HepG2 (cell line): ENCODE measurements around the gene ARFGAP2. TPM values are rescaled to one million over a fixed set of nuclear protein-coding genes. Genes with fewer than 3 reads are reported as not detected.

Experiments
- ATF5 ChIP-seq: sonication (generic); formaldehyde crosslinking; IDR thresholded peaks from 2 replicates; pipeline ENCODE4 v1.4.0; 2020; ENCODE audit warnings: mild to moderate bottlenecking, low read depth, missing genetic modification reagents
- BATF2 ChIP-seq: sonication (generic); formaldehyde crosslinking; IDR thresholded peaks from 2 replicates; pipeline ENCODE4 v1.8.0; 2022; ENCODE audit warnings: mild to moderate bottlenecking, missing genetic modification reagents, moderate library complexity
- EEA1 ChIP-seq: sonication (generic); formaldehyde crosslinking; IDR thresholded peaks from 2 replicates; pipeline ENCODE4 v1.5.1; 2020; ENCODE audit warnings: mild to moderate bottlenecking, missing genetic modification reagents, borderline replicate concordance
- JUND ChIP-seq: sonication (generic); formaldehyde crosslinking; IDR thresholded peaks from 2 replicates; pipeline ENCODE4 v1.8.0; 2022; ENCODE audit warnings: mild to moderate bottlenecking, missing genetic modification reagents
- MAFF ChIP-seq: IDR thresholded peaks from 2 replicates; pipeline ENCODE4 v1.6.1; 2011; ENCODE audit warnings: low read depth, low read length, improper control_type of control experiment
- MIXL1 ChIP-seq: IDR thresholded peaks from 2 replicates; pipeline ENCODE4 v1.6.1; 2016
- NFKBIZ ChIP-seq: IDR thresholded peaks from 2 replicates; pipeline ENCODE4 v1.6.1; 2018; ENCODE audit warnings: missing genetic modification reagents, missing compliant biosample characterization
- POLR2AphosphoS5 ChIP-seq: IDR thresholded peaks from 2 replicates; pipeline ENCODE4 v1.6.1; 2012; ENCODE audit warnings: low read depth, low read length
- PPARG ChIP-seq: conservative IDR thresholded peaks from 2 replicates; pipeline ENCODE4 v1.6.1; 2016; ENCODE audit warnings: missing biosample characterization, missing genetic modification reagents
- RFXANK ChIP-seq: IDR thresholded peaks from 2 replicates; pipeline ENCODE4 v1.6.1; 2016
- RORA ChIP-seq: sonication (generic); formaldehyde crosslinking; IDR thresholded peaks from 2 replicates; pipeline ENCODE4 v1.5.0; 2020; ENCODE audit warnings: mild to moderate bottlenecking, missing genetic modification reagents, moderate library complexity
- YY1 ChIP-seq: IDR thresholded peaks from 2 replicates; pipeline ENCODE4 v1.6.1; 2011; ENCODE audit warnings: low read length, low read depth, moderate library complexity, mild to moderate bottlenecking; ENCODE audit not compliant: insufficient read depth, insufficient replicate concordance
- ZFP62 ChIP-seq: sonication (generic); formaldehyde crosslinking; IDR thresholded peaks from 2 replicates; pipeline ENCODE4 v1.4.0; 2020; ENCODE audit warnings: missing genetic modification reagents
- ZNF10 ChIP-seq: sonication (generic); formaldehyde crosslinking; IDR thresholded peaks from 2 replicates; pipeline ENCODE4 v1.4.0; 2020; ENCODE audit warnings: mild to moderate bottlenecking, low read depth, missing genetic modification reagents, borderline replicate concordance
- ZNF331 ChIP-seq: sonication (generic); formaldehyde crosslinking; IDR thresholded peaks from 2 replicates; pipeline ENCODE4 v1.4.0; 2020; ENCODE audit warnings: missing genetic modification reagents
- ZNF33A ChIP-seq: sonication (generic); formaldehyde crosslinking; IDR thresholded peaks from 2 replicates; pipeline ENCODE4 v1.5.1; 2020; ENCODE audit warnings: missing genetic modification reagents, mild to moderate bottlenecking, moderate library complexity, borderline replicate concordance
- ZNF33B ChIP-seq: sonication (generic); formaldehyde crosslinking; IDR thresholded peaks from 2 replicates; pipeline ENCODE4 v1.5.1; 2020; ENCODE audit warnings: mild to moderate bottlenecking, missing genetic modification reagents
- ZNF34 ChIP-seq: sonication (generic); formaldehyde crosslinking; IDR thresholded peaks from 2 replicates; pipeline ENCODE4 v1.4.0; 2020; ENCODE audit warnings: mild to moderate bottlenecking, missing genetic modification reagents, borderline replicate concordance
- polyA plus RNA-seq, 8 experiments: library from polyadenylated mRNA; depleted of rRNA in 3 of 8; stranded (reverse) in 7 of 8; unstranded in 1 of 8; fragments of >200 nt; fragmentation: Illumina TruSeq in 4 of 8; extraction: Trizol in 4 of 8; gene quantifications; 2 replicates each; pipeline versions ENCODE4 v1.2.1 to v1.2.3, GENCODE V29; 2011 to 2016; ENCODE audit warnings: low read depth in 4 of 8, missing spikeins in 1 of 8, mixed read lengths in 1 of 8; ENCODE audit not compliant: insufficient read depth in 1 of 8
- total RNA-seq, 5 experiments: library from RNA; depleted of rRNA; stranded (reverse); fragments of >200 nt; fragmentation: Illumina TruSeq; extraction: Trizol; gene quantifications; 2 replicates each; pipeline ENCODE4 v1.2.3, GENCODE V29; 2016; ENCODE audit warnings: low read depth in 1 of 5
- TF ChIP-seq, protein P1 (sequence below), 2 experiments: sonication (generic) in 1 of 2; formaldehyde crosslinking in 1 of 2; IDR thresholded peaks; 2 replicates each; pipeline versions ENCODE4 v1.4.0 to v1.6.1; 2016 to 2020; ENCODE audit warnings: borderline replicate concordance in 1 of 2, low read depth in 1 of 2, mild to moderate bottlenecking in 1 of 2, missing genetic modification reagents in 1 of 2
- TF ChIP-seq, protein P2 (sequence below): fragments of 450-650 bp; IDR thresholded peaks from 2 replicates; pipeline ENCODE4 v1.6.1; 2016
- TF ChIP-seq, protein P3 (sequence below): sonication (generic); formaldehyde crosslinking; conservative IDR thresholded peaks from 2 replicates; pipeline ENCODE4 v1.4.0; 2020; ENCODE audit warnings: missing genetic modification reagents

Gene ARFGAP2
- total and polyA plus RNA-seq, 2 of the 13 experiments (the other 11 are each of a cell fraction or from before 2014, with no cell fraction given), result 32.3 to 75.3 TPM

GRCh38 chr11:47185305-47186075 lies 8.8 kb upstream of the ARFGAP2 start (continued):
- TF ChIP-seq JUND (CRISPR knock-in tag) (no peak), ZNF34 (CRISPR knock-in tag) (no peak), RFXANK (CRISPR knock-in tag) (no peak), ZNF331 (CRISPR knock-in tag) (0 out of 2 replicates have a peak, but pooled peaks have one; percentile 18), EEA1 (CRISPR knock-in tag) (no peak; the same call in 1 of the 2 replicates), ATF5 (CRISPR knock-in tag) (no peak), ZNF33A (CRISPR knock-in tag) (no peak), NFKBIZ (CRISPR knock-in tag) (0 out of 2 replicates have a peak, but pooled peaks have one; percentile 14), BATF2 (CRISPR knock-in tag) (no peak), ZNF33B (no peak), RORA (CRISPR knock-in tag) (no peak), ZNF10 (no peak), MAFF (no peak), MIXL1 (CRISPR knock-in tag) (0 out of 2 replicates have a peak, but pooled peaks have one; percentile 8), YY1 (no peak), PPARG (peak; percentile 18; the same call in 1 of the 2 replicates), ZFP62 (CRISPR knock-in tag) (no peak), POLR2AphosphoS5 (peak; percentile 67)
- TF ChIP-seq, protein P1, sequence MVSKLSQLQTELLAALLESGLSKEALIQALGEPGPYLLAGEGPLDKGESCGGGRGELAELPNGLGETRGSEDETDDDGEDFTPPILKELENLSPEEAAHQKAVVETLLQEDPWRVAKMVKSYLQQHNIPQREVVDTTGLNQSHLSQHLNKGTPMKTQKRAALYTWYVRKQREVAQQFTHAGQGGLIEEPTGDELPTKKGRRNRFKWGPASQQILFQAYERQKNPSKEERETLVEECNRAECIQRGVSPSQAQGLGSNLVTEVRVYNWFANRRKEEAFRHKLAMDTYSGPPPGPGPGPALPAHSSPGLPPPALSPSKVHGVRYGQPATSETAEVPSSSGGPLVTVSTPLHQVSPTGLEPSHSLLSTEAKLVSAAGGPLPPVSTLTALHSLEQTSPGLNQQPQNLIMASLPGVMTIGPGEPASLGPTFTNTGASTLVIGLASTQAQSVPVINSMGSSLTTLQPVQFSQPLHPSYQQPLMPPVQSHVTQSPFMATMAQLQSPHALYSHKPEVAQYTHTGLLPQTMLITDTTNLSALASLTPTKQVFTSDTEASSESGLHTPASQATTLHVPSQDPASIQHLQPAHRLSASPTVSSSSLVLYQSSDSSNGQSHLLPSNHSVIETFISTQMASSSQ (IDR thresholded peaks at IDR 0.05; ENCODE audit: low read depth), result no peak
- TF ChIP-seq, protein P1 (CRISPR knock-in tag; IDR thresholded peaks at IDR 0.05; ENCODE audit: borderline replicate concordance), result peak; percentile 32; the same call in 1 of the 2 replicates
- TF ChIP-seq, protein P2, sequence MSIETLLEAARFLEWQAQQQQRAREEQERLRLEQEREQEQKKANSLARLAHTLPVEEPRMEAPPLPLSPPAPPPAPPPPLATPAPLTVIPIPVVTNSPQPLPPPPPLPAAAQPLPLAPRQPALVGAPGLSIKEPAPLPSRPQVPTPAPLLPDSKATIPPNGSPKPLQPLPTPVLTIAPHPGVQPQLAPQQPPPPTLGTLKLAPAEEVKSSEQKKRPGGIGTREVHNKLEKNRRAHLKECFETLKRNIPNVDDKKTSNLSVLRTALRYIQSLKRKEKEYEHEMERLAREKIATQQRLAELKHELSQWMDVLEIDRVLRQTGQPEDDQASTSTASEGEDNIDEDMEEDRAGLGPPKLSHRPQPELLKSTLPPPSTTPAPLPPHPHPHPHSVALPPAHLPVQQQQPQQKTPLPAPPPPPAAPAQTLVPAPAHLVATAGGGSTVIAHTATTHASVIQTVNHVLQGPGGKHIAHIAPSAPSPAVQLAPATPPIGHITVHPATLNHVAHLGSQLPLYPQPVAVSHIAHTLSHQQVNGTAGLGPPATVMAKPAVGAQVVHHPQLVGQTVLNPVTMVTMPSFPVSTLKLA, result no peak
- TF ChIP-seq, protein P3, sequence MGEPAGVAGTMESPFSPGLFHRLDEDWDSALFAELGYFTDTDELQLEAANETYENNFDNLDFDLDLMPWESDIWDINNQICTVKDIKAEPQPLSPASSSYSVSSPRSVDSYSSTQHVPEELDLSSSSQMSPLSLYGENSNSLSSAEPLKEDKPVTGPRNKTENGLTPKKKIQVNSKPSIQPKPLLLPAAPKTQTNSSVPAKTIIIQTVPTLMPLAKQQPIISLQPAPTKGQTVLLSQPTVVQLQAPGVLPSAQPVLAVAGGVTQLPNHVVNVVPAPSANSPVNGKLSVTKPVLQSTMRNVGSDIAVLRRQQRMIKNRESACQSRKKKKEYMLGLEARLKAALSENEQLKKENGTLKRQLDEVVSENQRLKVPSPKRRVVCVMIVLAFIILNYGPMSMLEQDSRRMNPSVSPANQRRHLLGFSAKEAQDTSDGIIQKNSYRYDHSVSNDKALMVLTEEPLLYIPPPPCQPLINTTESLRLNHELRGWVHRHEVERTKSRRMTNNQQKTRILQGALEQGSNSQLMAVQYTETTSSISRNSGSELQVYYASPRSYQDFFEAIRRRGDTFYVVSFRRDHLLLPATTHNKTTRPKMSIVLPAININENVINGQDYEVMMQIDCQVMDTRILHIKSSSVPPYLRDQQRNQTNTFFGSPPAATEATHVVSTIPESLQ (CRISPR knock-in tag), result no peak
